8988T (cell line): Measurements from ENCODE around the gene WNT7A.

ENCODE experiments used
- DNase-seq: peaks from one replicate; pipeline ENCODE4 v3.0.0; 2011

WNT7A gene

DNA sequence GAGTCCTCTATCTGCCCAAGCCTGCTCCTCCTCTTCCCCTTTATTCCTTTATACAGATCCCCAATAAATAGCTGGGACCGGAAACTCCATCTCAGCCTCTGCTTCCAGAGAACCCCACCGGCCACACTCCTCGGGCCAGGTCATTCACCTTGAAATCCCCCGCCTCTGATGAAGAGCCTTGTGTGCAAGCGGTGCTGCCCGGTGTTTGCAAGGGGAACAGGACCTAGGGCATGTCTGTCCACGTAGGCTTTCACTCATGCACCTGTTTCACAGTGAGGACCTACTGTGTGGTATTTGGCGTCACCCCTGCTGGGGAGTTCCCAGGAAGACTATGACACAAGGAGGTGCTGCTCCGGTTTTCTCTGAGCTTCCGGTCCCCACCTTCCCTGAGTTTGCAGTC lies 54.0 kb downstream of the WNT7A start:
- no peak for DNase-seq

DNA sequence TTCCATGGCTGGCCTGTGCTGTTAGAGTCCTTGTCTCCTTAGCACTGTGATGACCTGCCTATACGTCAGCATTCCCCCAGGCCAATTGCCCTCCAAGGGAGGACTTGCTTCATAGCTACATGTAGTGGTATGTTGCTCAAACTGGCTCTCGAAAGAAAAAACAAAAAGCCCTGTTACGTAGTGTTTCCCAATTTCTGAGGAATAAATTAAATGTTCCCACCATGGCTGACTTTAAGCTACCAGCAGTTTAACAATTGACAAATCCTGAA lies 54.6 kb downstream of the WNT7A start:
- DNase-seq, result no peak

- no peak for DNase-seq
Measured at GRCh38 chr3:13824521-13825310, 55.2 kb downstream of the WNT7A start.

- no peak for DNase-seq
Measured at GRCh38 chr3:13823692-13824091, 56.2 kb downstream of the WNT7A start.

- no peak for DNase-seq
Measured at GRCh38 chr3:13822871-13823585, 56.8 kb downstream of the WNT7A start.

DNA sequence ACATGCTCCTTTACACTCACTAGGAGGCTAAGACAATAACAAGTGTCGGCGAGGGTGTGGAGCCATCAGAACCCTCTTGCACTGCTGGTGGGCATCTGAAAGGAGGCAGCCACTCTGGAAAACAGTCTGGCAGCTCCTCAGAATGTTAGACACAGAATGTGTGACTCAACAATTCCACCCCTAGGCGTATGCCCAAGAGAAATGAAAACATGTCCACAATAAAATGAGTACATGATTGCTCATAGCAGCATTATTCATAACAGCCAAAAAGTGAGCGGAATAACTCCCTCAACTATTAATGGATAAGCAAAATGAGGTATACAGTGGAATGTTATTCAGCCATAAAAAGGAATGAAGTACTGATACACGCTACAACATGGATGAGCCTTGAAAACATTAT lies 57.8 kb downstream of the WNT7A start:
- no peak for DNase-seq

- DNase-seq, result no peak
Measured at GRCh38 chr3:13821126-13821525, 58.7 kb downstream of the WNT7A start.

DNA sequence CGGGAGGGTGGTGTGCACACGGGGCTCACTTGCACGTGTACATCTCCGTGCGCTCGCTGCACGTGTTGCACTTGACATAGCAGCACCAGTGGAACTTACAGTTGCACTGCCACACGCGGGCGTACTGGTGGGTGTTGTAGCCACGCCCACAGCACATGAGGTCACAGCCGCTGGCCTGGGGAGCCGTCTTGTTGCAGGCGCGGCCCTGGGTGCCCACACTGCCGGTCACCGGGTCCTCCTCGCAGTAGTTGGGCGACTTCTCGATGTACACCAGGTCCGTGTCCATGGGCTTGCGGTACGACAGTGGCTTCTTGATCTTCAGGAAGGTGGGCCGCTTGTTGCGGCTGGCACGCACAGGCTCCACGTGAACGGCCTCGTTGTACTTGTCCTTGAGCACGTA lies 61.0 kb downstream of the WNT7A start:
- DNase-seq, result no peak

GRCh38 chr3:13815088-13815683 lies 64.7 kb downstream of the WNT7A start:
- DNase-seq, result no peak

- DNase-seq, result no peak
Measured at GRCh38 chr3:13812034-13812471, 67.8 kb downstream of the WNT7A start.

GRCh38 chr3:13811614-13812013 lies 68.3 kb downstream of the WNT7A start:
- DNase-seq, result no peak

GRCh38 chr3:13808550-13808949 lies 71.3 kb downstream of the WNT7A start:
- no peak for DNase-seq

DNA sequence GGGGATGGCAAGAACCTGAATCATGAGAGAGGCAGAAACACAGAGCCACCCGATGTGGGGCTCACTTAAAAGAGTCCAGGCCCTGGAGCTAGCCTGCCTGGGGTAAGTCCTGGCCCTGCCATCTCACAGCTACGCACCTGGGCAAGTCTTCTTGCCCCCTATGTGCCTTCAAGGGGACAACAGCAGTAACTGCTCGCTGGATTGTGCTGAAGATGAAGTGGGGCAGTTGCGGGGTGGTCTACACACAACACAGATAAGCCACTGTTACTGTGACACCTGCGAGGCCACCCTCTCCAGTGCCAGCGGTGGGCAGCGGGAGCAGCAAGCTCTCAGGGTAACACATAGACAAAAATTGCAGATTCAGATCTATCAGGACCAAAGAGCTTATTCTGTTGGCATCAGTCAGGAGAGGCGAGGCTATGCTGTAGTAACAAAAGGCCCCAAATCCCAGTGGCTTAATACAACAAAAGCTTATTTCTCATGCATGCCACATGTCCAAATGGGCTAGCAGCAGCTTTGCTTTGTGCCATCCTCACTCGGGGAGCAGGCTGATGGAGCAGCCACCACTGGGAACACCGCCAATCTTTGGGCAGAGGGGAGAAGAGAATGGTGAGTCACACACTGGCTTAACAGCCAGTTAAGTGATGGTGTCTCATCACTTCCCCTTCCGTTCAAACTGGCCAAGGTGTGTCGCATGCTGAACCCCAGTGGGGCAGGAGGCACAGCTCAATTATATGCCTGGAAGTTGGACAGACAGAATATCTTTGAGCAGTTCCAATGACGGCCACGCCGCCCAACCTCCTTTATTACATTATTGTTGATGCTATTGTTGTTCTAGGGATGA lies 78.3 kb downstream of the WNT7A start:
- no peak for DNase-seq

GRCh38 chr3:13800064-13800463 lies 79.8 kb downstream of the WNT7A start:
- no peak for DNase-seq

DNA sequence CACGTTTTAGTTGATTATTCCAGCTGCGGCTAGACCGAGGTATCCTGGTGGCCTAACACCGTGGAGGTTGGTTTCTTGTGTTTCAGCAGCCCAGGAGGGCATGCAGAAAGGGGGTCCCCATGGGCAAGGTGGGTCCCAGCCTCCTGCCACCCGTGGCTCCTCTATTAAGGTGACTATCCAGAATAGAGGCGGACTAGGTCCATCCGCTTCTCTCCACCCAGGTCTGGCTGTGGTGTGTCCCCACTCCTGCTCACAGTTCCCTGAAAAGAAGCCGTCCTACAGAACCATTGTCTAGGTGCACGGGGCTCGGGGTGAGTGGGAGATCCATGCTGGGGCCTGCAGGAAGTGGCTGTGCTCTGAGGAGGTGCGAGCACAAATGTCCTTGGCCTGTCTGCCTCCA lies 81.5 kb downstream of the WNT7A start:
- DNase-seq, result no peak

DNA sequence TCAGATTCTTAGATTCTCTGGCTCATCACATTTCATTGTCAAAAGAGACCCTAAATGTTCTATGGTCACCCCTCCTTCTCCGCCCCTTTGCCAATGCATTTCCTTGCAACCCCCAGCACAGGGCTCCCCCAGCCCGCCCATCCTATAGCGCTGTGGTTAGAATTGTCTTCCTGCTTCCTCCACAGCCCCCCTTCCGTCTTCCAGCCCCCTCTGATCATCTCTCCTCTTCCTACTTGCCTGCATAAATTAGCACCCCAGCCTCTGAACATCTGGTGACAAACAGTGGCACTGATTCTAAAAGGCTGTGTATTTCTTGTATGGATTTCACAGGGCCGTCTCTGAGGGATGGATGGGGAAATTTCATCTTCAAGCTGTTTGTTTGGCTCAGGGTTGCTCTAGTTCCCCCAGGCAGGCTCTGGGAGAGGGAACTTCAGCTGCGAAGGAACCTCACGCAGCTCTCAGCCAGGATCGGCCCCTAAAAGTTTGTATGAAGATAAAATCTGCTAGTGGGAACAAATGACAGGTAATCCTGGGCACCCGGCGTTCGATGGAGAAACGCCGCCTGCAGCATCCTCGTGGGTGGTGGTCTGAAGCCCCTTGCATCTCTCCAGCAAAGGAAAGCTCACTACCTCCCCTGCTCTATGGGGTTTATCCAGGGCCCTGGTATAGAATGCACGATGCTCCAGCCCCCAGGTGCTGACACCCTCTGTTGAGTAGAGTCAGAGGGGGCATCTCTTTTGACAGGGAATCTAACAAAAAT lies 83.0 kb downstream of the WNT7A start:
- no peak for DNase-seq

DNA sequence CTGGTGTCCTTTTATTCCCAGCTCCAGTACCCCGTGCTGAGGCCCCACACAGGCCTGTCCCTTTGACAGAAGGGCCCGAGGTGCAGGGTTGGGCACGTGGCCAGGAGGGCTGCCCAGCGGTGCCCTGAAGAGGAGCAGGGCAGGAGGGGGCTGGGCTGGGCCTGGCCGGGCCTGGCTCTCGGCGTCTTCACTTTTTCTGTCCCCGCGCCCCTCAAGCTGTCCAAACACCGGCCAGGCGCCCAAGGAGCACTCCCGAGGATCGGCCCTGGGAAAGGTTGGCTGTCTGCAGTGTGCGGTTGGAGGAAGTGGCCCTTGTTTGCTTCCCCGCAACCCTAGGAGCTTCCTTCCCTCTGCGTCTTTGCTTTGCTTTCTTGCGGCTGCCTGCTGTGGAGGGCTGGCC lies 84.1 kb downstream of the WNT7A start:
- DNase-seq, result no peak

GRCh38 chr3:13794322-13794721 lies 85.5 kb downstream of the WNT7A start:
- no peak for DNase-seq

GRCh38 chr3:13793451-13793850 lies 86.4 kb downstream of the WNT7A start:
- DNase-seq, result no peak

- no peak for DNase-seq
Measured at GRCh38 chr3:13792512-13793371, 87.1 kb downstream of the WNT7A start.

- DNase-seq, result no peak
Measured at GRCh38 chr3:13792051-13792490, 87.8 kb downstream of the WNT7A start.
